Measurements from ENCODE around the gene NKAIN2.

Gene NKAIN2

GRCh38 chr6:123810214-123810613 is 6.5 kb downstream of the NKAIN2 start:
- no peak for DNase-seq

GRCh38 chr6:123810948-123811347 is 7.3 kb downstream of the NKAIN2 start:
- DNase-seq = no peak

GRCh38 chr6:123811378-123811777 is 7.7 kb downstream of the NKAIN2 start:
- DNase-seq = no peak

GRCh38 chr6:123812621-123813020 is 9.0 kb downstream of the NKAIN2 start:
- DNase-seq = no peak

GRCh38 chr6:123821112-123821511 is 17.4 kb downstream of the NKAIN2 start:
- DNase-seq = no peak

GRCh38 chr6:123829302-123829953 is 25.8 kb downstream of the NKAIN2 start:
- no peak for DNase-seq

GRCh38 chr6:123830120-123830519 is 26.5 kb downstream of the NKAIN2 start:
- DNase-seq = no peak

GRCh38 chr6:123838505-123839234 is 35.0 kb downstream of the NKAIN2 start:
- no peak for DNase-seq

- DNase-seq = no peak
Measured at GRCh38 chr6:123841067-123841896, 37.6 kb downstream of the NKAIN2 start.

GRCh38 chr6:123844011-123844410 is 40.3 kb downstream of the NKAIN2 start:
- no peak for DNase-seq

- DNase-seq = no peak
Measured at GRCh38 chr6:123848347-123848746, 44.7 kb downstream of the NKAIN2 start.

- no peak for DNase-seq
Measured at GRCh38 chr6:123849406-123849805, 45.7 kb downstream of the NKAIN2 start.

GRCh38 chr6:123850555-123850954 is 46.9 kb downstream of the NKAIN2 start:
- DNase-seq = no peak

- no peak for DNase-seq
Measured at GRCh38 chr6:123854201-123854600, 50.5 kb downstream of the NKAIN2 start.

GRCh38 chr6:123855506-123855905 is 51.8 kb downstream of the NKAIN2 start:
- no peak for DNase-seq

GRCh38 chr6:123859291-123859690 is 55.6 kb downstream of the NKAIN2 start:
- no peak for DNase-seq

GRCh38 chr6:123869334-123869733 is 65.7 kb downstream of the NKAIN2 start:
- DNase-seq = no peak

- DNase-seq = no peak
Measured at GRCh38 chr6:123873974-123874373, 70.3 kb downstream of the NKAIN2 start.

GRCh38 chr6:123875784-123876183 is 72.1 kb downstream of the NKAIN2 start:
- no peak for DNase-seq

- DNase-seq = no peak
Measured at GRCh38 chr6:123879749-123880148, 76.1 kb downstream of the NKAIN2 start.

GRCh38 chr6:123888771-123889513 is 85.3 kb downstream of the NKAIN2 start:
- no peak for DNase-seq

GRCh38 chr6:123895346-123895745 is 91.7 kb downstream of the NKAIN2 start:
- no peak for DNase-seq

GRCh38 chr6:123895806-123896205 is 92.1 kb downstream of the NKAIN2 start:
- no peak for DNase-seq
